Erythroblast (primary cell): ENCODE results near the gene PPP1R13B.

Experiments used
- GATA1 ChIP-seq: IDR thresholded peaks from 2 replicates; pipeline ENCODE4 v1.6.1; 2011; ENCODE audit warnings: low read depth, mild to moderate bottlenecking, control low read depth, low read length, moderate library complexity
- POLR2A ChIP-seq: IDR thresholded peaks from 2 replicates; pipeline ENCODE4 v1.6.1; 2011; ENCODE audit warnings: mild to moderate bottlenecking, low read length

DNA sequence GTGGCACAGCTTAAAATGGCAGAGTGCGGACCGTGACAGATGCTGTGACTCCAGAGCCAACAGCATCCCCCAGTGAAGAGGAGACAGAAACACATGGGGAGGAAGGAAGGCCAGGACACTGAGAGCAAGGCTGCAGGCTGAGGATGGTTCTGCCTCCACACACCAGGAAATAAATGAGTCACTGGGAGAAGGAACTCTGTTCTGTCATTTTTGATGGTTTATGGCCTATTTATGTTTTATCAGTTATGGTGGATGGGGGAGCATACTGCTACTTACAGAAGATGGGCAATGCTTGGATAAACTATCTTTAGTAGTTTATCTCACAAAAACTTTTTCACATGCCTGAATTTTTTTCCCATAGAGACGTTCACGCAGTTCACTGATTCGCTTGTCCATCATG lies 97.9 kb downstream of the PPP1R13B start:
- TF ChIP-seq POLR2A, result no peak
- TF ChIP-seq GATA1, result no peak
